ENCODE measurements around the gene EWSR1.
"Not testable (repeated sequence)": the region's sequence is repeated elsewhere in the genome, so short reads cannot be mapped to it uniquely, and the experiment has no call there.

The EWSR1 gene

GRCh38 chr22:29337631-29338284, 69.7 kb downstream of the EWSR1 start:
- no peak for DNase-seq (ENCODE audit: low spot score)

- DNase-seq (ENCODE audit: low spot score): no peak
Measured at GRCh38 chr22:29338398-29338797, 70.3 kb downstream of the EWSR1 start.

- DNase-seq (ENCODE audit: low spot score): no peak
Measured at GRCh38 chr22:29339381-29340235, 71.5 kb downstream of the EWSR1 start.

GRCh38 chr22:29340566-29340965, 72.5 kb downstream of the EWSR1 start:
- no peak for DNase-seq (ENCODE audit: low spot score)

- no peak for DNase-seq (ENCODE audit: low spot score)
Measured at GRCh38 chr22:29341056-29341848, 73.2 kb downstream of the EWSR1 start.

GRCh38 chr22:29341849-29342127, 73.7 kb downstream of the EWSR1 start:
- DNase-seq (ENCODE audit: low spot score): no peak

- DNase-seq (ENCODE audit: low spot score): no peak
Measured at GRCh38 chr22:29342177-29342576, 74.1 kb downstream of the EWSR1 start.

- DNase-seq (ENCODE audit: low spot score): no peak
Measured at GRCh38 chr22:29342577-29343312, 74.7 kb downstream of the EWSR1 start.

- peak; percentile 48 for DNase-seq (ENCODE audit: low spot score)
Measured at GRCh38 chr22:29343313-29343805, 75.3 kb downstream of the EWSR1 start.

- no peak for DNase-seq (ENCODE audit: low spot score)
Measured at GRCh38 chr22:29344137-29344536, 76.1 kb downstream of the EWSR1 start.

GRCh38 chr22:29344889-29345288, 76.8 kb downstream of the EWSR1 start:
- DNase-seq (ENCODE audit: low spot score): not testable (repeated sequence)

- no peak for DNase-seq (ENCODE audit: low spot score)
Measured at GRCh38 chr22:29345932-29346331, 77.9 kb downstream of the EWSR1 start.

- no peak for DNase-seq (ENCODE audit: low spot score)
Measured at GRCh38 chr22:29346659-29347058, 78.6 kb downstream of the EWSR1 start.

GRCh38 chr22:29348041-29348440, 80.0 kb downstream of the EWSR1 start:
- no peak for DNase-seq (ENCODE audit: low spot score)

GRCh38 chr22:29348956-29349355, 80.9 kb downstream of the EWSR1 start:
- no peak for DNase-seq (ENCODE audit: low spot score)

All from activated CD4-positive, alpha-beta T cell treated with anti-CD3 and anti-CD28 coated beads, Interleukin-2, Interleukin-4, amounts not matched to agents 100 ng/mL and 50 ng/mL, durations not matched to agents 16 hours and 8 hours (primary cell).